Activated T-cell treated with anti-CD3 and anti-CD28 coated beads for 24 hours (primary cell): Measurements from ENCODE around the gene KIF23.

Source experiments
- DNase-seq: peaks from one replicate; pipeline ENCODE4 v3.0.0-alpha.2; 2020; ENCODE audit warnings: low read depth

KIF23 gene

GRCh38 chr15:69394556-69395282 lies 19.4 kb upstream of the KIF23 start:
- DNase-seq = peak; percentile 80

GRCh38 chr15:69395460-69395859 lies 18.7 kb upstream of the KIF23 start:
- no peak for DNase-seq

GRCh38 chr15:69395991-69396390 lies 18.2 kb upstream of the KIF23 start:
- no peak for DNase-seq

- DNase-seq = no peak
Observed at GRCh38 chr15:69398491-69398891, 15.7 kb upstream of the KIF23 start.

- DNase-seq = no peak
Observed at GRCh38 chr15:69400850-69401249, 13.3 kb upstream of the KIF23 start.

- no peak for DNase-seq
Observed at GRCh38 chr15:69402816-69403215, 11.3 kb upstream of the KIF23 start.

- DNase-seq = no peak
Observed at GRCh38 chr15:69403594-69403993, 10.6 kb upstream of the KIF23 start.

GRCh38 chr15:69405110-69405509 lies 9.0 kb upstream of the KIF23 start:
- no peak for DNase-seq

GRCh38 chr15:69407719-69408400 lies 6.3 kb upstream of the KIF23 start:
- no peak for DNase-seq

GRCh38 chr15:69408841-69409240 lies 5.3 kb upstream of the KIF23 start:
- DNase-seq = no peak

GRCh38 chr15:69410248-69410874 lies 3.8 kb upstream of the KIF23 start:
- no peak for DNase-seq

GRCh38 chr15:69412274-69412673 lies 1.9 kb upstream of the KIF23 start:
- DNase-seq = no peak

- no peak for DNase-seq
Observed at GRCh38 chr15:69412701-69413100, 1.4 kb upstream of the KIF23 start.

GRCh38 chr15:69414701-69415167 lies 585 bp downstream of the KIF23 start:
- DNase-seq = no peak

GRCh38 chr15:69415381-69415780 lies 1.2 kb downstream of the KIF23 start:
- no peak for DNase-seq

- DNase-seq = no peak
Observed at GRCh38 chr15:69417581-69417980, 3.4 kb downstream of the KIF23 start.

GRCh38 chr15:69421498-69421897 lies 7.3 kb downstream of the KIF23 start:
- no peak for DNase-seq

GRCh38 chr15:69422336-69422895 lies 8.3 kb downstream of the KIF23 start:
- no peak for DNase-seq

- no peak for DNase-seq
Observed at GRCh38 chr15:69424001-69424400, 9.9 kb downstream of the KIF23 start.

- no peak for DNase-seq
Observed at GRCh38 chr15:69424748-69425413, 10.7 kb downstream of the KIF23 start.

GRCh38 chr15:69433831-69434230 lies 19.7 kb downstream of the KIF23 start:
- DNase-seq = no peak

- no peak for DNase-seq
Observed at GRCh38 chr15:69434238-69434637, 20.1 kb downstream of the KIF23 start.
